ENCODE data around the gene FOSL2.

DNA sequence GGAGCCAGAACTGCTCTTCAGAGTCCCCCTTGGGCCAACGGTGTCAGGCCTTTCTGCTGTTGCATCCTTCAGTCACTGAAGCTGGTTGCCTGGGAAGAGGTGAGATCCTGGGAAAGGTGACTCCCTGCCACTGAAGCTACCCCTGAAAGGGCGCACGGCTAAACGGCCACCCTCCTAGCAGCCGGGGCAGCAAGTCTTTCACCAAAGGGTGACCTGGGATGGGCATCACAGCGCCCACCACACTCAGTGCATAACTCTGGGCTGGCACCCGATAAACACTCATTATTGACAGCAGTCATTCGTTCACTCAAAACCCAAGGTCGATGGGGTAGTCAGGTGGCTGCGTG lies 26.5 kb upstream of the FOSL2 start:
- TF ChIP-seq, protein P1, sequence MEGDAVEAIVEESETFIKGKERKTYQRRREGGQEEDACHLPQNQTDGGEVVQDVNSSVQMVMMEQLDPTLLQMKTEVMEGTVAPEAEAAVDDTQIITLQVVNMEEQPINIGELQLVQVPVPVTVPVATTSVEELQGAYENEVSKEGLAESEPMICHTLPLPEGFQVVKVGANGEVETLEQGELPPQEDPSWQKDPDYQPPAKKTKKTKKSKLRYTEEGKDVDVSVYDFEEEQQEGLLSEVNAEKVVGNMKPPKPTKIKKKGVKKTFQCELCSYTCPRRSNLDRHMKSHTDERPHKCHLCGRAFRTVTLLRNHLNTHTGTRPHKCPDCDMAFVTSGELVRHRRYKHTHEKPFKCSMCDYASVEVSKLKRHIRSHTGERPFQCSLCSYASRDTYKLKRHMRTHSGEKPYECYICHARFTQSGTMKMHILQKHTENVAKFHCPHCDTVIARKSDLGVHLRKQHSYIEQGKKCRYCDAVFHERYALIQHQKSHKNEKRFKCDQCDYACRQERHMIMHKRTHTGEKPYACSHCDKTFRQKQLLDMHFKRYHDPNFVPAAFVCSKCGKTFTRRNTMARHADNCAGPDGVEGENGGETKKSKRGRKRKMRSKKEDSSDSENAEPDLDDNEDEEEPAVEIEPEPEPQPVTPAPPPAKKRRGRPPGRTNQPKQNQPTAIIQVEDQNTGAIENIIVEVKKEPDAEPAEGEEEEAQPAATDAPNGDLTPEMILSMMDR (conservative IDR thresholded peaks at IDR 0.05; ENCODE audit: low read length): no peak
- no peak for TF ChIP-seq EZH2phosphoT487 (IDR thresholded peaks at IDR 0.05; ENCODE audit: borderline replicate concordance)

Measured in Loucy (cell line).